GM19238 (cell line): Measurements from ENCODE around the gene CCBE1.

Experiments used
- DNase-seq: peaks from one replicate; pipeline ENCODE4 v3.0.0; 2011; ENCODE audit warnings: low spot score; ENCODE audit not compliant: insufficient read length

The CCBE1 gene

GRCh38 chr18:59501920-59502273, 195.3 kb downstream of the CCBE1 start:
- DNase-seq = no peak

- no peak for DNase-seq
These were observed 196.5 kb downstream of the CCBE1 start for GRCh38 chr18:59500765-59501164.

DNA sequence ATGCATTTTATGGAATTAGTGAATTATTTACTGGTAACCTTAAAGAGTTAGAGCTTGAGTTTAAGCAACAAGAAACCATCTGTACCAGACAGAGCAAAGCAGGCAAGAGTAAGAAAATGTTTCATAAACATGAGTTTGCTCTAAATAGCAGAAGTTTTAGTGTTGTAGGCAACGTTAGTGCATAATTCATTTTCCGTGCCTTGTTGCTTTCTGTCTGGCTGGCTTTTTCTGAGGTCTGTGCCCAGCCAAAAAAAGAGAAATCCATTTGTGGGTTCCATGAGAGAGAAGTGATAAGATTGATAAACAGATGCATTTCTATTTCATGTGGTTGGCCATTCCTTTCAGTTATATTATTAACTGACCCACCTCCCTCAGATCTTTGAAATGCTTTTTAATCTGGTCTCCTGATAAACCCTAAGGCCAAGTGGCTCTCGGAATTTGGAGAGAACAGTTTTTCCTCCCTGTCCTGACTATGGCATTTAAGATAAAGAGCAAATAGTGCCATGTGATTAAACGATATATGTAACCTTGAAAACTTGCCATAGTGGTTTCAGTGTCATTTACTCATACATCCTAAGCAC, 198.6 kb downstream of the CCBE1 start:
- no peak for DNase-seq

DNA sequence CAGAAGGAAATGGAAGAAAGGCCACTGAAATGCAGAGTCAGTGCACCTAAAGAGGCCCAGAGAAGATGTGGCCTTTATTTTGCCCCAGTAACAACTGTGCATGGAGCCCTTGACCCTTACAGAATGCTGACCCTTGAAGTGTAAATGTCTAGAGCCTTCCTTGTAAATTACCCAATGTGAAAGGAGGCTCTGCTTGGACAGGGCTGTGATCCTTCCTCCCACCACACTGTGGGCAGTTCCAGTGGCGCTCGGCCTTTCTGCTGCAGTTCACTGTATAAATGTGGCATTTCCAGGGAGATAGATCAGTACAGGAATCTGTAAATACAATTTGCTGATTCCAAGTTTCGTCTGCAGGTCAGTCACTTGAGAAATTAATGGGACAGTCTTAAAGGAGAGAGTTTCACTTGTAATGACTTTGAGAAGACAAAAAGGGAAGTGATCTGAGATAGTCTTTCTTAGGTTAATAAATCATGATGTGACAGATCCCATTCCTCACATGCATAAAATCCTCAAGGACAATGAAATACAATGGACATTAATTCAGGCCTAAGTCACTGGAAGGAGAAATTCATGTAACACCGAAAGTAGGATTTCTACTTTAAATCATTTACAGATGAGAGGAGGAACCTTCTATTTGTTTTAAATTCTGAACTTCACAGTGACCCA, 204.3 kb downstream of the CCBE1 start:
- DNase-seq = no peak

DNA sequence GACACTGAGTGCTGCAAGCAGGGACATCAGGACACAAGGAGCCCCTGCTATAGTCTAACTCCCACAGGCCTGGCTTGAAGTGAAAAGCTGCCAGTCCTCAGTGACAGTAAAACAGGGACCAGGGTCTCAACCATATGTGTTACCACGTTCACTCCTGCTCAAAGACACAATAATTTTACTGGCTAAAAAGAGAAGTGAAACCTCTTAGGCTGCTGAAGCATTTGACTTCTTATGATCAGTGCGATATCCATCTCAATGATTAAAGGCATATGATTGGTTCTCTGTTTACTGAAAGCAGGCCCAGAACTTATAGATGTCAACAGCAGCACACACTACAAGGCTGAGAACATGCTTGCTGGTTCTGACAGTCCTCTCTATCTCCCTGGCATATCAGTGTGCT, 208.3 kb downstream of the CCBE1 start:
- DNase-seq = peak; percentile 5

GRCh38 chr18:59485382-59485781, 211.8 kb downstream of the CCBE1 start:
- DNase-seq = no peak

DNA sequence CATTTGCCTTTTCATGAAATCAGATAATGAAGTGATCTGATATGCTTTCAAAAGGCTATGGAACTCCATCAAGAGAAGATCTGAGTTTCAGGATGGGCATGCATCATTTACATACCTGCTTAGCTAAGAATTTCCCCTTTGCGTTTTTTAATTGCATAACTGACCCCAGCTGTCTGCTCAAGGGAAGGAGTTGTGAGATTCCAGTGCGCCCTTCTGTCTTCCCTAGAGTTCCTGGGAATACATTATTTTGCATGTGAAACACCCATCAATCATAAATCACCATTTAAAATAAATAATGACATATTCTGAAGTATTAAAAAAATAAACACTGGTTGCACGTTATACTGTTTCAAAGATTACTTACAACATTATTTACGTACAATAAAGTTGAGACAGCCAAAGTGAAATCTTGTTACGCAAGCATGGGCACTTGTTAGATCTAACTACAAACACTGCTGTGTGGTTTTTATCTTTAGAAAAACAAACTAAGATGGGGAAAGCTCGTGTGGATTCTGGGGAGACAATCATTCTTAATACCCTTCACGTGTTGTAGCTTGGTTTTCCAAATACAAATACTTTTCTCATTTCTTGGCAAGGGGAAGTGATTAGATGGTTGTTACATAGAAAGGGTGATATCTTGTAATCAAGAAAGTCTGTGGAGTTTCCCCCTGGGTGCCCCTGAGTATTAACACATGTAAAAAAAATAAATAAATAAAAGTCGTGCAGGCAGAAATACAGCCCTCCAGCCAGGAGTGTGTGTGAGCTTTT, 212.5 kb downstream of the CCBE1 start:
- no peak for DNase-seq

- no peak for DNase-seq
These were observed 213.1 kb downstream of the CCBE1 start for GRCh38 chr18:59484131-59484530.

- no peak for DNase-seq
These were observed 215.8 kb downstream of the CCBE1 start for GRCh38 chr18:59481436-59481835.

DNA sequence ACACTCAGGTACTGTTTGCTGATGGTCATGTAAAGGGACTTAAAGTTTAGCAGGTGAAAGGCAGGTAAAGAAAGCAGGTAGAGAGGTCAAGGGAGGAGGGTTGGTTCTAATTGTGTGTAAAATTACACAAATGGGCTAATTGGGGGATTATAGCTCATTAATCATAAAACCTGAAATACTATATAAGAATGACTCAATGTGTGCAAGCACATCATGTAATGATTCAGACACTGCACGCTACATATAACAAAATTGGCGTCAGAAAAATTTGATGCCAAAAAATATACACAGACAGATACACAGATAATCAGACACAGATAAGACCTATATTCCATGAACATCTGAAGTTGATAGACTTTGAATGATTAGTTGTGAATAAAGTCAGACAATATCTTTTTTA, 217.4 kb downstream of the CCBE1 start:
- no peak for DNase-seq

GRCh38 chr18:59478591-59478990, 218.6 kb downstream of the CCBE1 start:
- DNase-seq = no peak

DNA sequence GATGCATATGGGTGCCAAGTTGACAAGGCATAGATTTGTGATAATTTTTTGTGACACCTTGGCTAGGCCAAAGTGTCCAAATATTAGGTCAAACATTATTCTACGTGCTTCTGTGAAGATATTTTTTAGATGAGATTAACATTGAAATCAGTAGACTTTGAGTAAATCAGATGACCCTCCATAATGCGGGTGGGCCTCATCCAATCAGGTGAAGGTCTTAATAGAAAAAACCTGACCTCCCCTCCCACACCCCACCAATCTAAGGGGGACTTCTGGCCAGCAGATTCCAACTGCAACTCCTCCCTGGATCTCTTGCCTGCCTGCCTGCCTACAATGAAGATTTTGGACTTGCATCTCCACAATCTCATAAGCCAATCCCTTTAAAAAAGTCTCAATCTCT, 219.4 kb downstream of the CCBE1 start:
- DNase-seq = no peak

- DNase-seq = no peak
These were observed 226.6 kb downstream of the CCBE1 start for GRCh38 chr18:59470561-59471121.

DNA sequence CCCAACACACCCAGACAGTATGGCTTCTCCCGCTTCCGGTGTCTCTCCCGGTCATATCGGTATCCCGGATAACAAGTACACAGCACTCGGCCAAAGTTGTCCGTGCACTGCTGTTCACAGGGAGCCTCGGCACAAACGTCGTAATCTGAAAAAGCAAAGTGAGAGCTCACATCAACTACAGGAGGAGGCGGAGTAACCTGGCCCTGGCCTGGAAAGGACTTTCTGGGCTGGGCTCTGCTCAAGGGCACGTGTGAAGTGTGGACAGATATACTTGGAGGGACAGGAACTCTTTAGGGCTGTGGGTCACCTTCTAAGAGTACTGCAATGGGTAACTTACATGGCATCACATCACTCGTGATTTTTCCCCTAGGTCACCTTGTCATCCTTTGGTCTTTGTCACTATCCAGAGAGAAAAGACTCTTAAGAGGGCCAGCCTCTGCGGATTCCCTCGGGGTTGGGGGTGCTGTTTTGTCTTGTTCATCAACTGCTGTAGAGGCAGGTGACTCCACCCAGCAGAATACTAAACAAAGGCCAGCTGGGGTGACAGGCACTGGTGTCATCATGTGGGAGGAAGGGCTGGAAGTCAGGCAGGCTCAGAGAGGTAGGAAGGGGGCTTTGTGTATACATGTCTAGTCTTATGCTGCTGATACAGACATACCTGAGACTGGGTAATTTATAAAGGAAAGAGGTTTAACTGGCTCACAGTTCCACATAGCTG, 227.6 kb downstream of the CCBE1 start:
- DNase-seq = no peak

DNA sequence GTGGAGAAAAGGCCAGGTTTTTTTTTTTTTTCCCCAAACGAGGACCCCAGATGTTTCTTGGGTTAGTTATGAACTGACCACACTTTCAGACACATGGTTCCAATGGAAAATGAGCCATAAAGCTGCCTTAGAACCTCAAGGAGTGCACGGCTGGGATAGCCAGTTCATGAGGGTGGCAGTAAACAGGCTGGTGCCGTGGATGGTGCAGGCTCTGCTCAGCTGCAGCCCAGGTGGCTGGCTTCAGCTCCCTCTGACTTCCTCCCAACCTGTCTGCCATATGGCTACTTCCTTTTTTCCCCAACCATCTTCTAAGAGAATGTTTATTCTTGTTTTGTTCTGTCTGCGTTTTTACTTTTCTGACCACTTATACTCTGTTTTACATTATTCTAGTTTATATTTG, 228.4 kb downstream of the CCBE1 start:
- DNase-seq = no peak

- no peak for DNase-seq
These were observed 229.7 kb downstream of the CCBE1 start for GRCh38 chr18:59467497-59467896.

DNA sequence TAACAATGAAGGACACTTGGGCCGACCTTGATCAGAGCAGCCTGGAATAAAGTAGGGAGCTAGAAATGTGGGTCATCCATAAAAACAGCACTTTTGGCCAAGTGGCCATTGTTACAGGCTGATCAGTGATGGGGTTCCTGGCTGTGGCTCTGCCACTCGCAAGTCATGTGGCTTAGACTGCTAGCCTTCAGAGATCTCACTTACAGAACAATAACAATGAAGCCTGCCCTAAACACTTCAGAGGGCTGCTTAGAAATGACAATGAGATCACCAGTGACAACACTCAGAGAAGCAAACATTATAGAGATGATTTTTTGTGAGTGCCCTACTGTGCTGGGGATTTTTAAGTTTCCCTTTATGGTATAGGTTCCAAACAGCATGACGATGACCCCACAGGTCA, 230.2 kb downstream of the CCBE1 start:
- no peak for DNase-seq

GRCh38 chr18:59464486-59464885, 232.7 kb downstream of the CCBE1 start:
- no peak for DNase-seq

DNA sequence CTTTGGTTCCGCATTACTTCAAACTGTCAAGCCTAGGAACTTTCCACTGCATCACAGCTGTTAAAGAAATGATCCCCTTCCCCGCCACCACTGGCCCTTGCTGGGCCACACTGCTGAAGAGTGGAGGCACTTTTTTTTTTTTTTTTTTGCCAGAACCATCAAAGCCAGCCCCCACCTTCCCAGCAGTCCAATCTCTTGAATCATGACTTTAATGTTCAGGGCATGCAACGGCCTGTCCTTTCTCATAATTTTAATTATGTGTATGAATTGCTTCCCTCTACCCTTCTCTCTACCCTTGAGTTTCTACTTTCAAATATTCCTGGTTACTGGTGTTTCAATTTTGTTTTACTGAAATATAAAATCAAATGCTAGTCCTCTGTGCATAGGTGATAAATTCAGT, 236.1 kb downstream of the CCBE1 start:
- no peak for DNase-seq

DNA sequence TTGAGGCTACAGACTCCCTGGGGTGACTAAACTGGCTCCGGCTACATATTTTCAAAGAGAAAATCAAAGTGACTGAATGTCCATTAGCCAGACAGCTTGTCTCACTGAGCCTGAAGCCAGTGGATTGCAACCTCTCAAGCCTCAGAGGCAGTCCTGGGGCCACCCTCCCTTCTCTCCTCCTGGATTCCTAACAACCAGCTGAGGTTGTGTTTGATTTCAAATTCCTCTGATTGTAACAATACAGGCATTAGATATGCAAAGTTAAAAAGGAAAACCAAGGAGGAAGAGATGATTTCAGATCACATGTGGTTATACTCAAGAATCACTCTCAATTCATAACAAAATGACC, 237.2 kb downstream of the CCBE1 start:
- no peak for DNase-seq

- peak; percentile 10 for DNase-seq
These were observed 237.7 kb downstream of the CCBE1 start for GRCh38 chr18:59459369-59460071.
